Trophoblast cell (in vitro differentiated cells and primary cell): ENCODE data around the gene TMEM14C.
"Not testable (repeated sequence)": the region's sequence is repeated elsewhere in the genome, so short reads cannot be mapped to it uniquely, and the experiment has no call there.

Source experiments
- DNase-seq, 2 donors: peaks; one replicate each; pipeline ENCODE4 v3.0.0-alpha.2; 2016
- H2AFZ ChIP-seq: 2 replicates; pipeline ENCODE4 v1.6.1; 2013; ENCODE audit warnings: low read length, moderate library complexity, mild to moderate bottlenecking; ENCODE audit not compliant: insufficient read depth, poor library complexity
- H2AK5ac ChIP-seq: 2 replicates; pipeline ENCODE4 v1.6.1; 2013; ENCODE audit warnings: mild to moderate bottlenecking, low read length
- H2BK120ac ChIP-seq: 2 replicates; pipeline ENCODE4 v1.6.1; 2013; ENCODE audit warnings: low read length, mild to moderate bottlenecking, moderate library complexity; ENCODE audit not compliant: insufficient read depth, poor library complexity
- H2BK12ac ChIP-seq: 2 replicates; pipeline ENCODE4 v1.6.1; 2013; ENCODE audit warnings: mild to moderate bottlenecking, low read length, moderate library complexity
- H2BK5ac ChIP-seq: 2 replicates; pipeline ENCODE4 v1.6.1; 2013; ENCODE audit warnings: low read length, low read depth, moderate library complexity, mild to moderate bottlenecking; ENCODE audit not compliant: poor library complexity
- H3K14ac ChIP-seq: 2 replicates; pipeline ENCODE4 v1.6.1; 2013; ENCODE audit warnings: mild to moderate bottlenecking, low read length
- H3K18ac ChIP-seq: 2 replicates; pipeline ENCODE4 v1.6.1; 2013; ENCODE audit warnings: mild to moderate bottlenecking, low read length
- H3K23ac ChIP-seq: 2 replicates; pipeline ENCODE4 v1.6.1; 2013; ENCODE audit warnings: low read length
- H3K27ac ChIP-seq: 2 replicates; pipeline ENCODE4 v1.5.1; 2013; ENCODE audit warnings: low read depth, mild to moderate bottlenecking, inconsistent platforms, low read length, moderate library complexity
- H3K27me3 ChIP-seq: 2 replicates; pipeline ENCODE4 v1.6.1; 2013; ENCODE audit warnings: inconsistent platforms, mild to moderate bottlenecking, low read length, moderate library complexity; ENCODE audit not compliant: insufficient read depth
- H3K36me3 ChIP-seq, 2 experiments: 1 replicate in 1 of 2; 2 replicates in 1 of 2; pipeline ENCODE4 v1.6.1; 2013; ENCODE audit warnings: low read length in 2 of 2, mild to moderate bottlenecking in 2 of 2, moderate library complexity in 1 of 2; ENCODE audit not compliant: insufficient read depth in 2 of 2, control insufficient read depth in 1 of 2
- H3K4ac ChIP-seq: 2 replicates; pipeline ENCODE4 v1.6.1; 2013; ENCODE audit warnings: low read depth, mild to moderate bottlenecking, low read length, moderate library complexity
- H3K4me1 ChIP-seq, 2 experiments: 1 replicate in 1 of 2; 2 replicates in 1 of 2; pipeline ENCODE4 v1.6.1; 2013; ENCODE audit warnings: low read length in 2 of 2, mild to moderate bottlenecking in 2 of 2, moderate library complexity in 1 of 2; ENCODE audit not compliant: insufficient read depth in 2 of 2, control insufficient read depth in 1 of 2
- H3K4me2 ChIP-seq: 2 replicates; pipeline ENCODE4 v1.6.1; 2013; ENCODE audit warnings: inconsistent platforms, mild to moderate bottlenecking, low read length, moderate library complexity
- H3K4me3 ChIP-seq: 2 replicates; pipeline ENCODE4 v1.5.1; 2013; ENCODE audit warnings: mild to moderate bottlenecking, low read depth, low read length, inconsistent platforms
- H3K79me1 ChIP-seq: one replicate; pipeline ENCODE4 v1.6.1; 2013; ENCODE audit warnings: low read length
- H3K79me2 ChIP-seq: 2 replicates; pipeline ENCODE4 v1.6.1; 2013; ENCODE audit warnings: low read length, mild to moderate bottlenecking; ENCODE audit not compliant: control insufficient read depth, insufficient read depth, poor library complexity
- H3K9ac ChIP-seq: 2 replicates; pipeline ENCODE4 v1.6.1; 2013; ENCODE audit warnings: mild to moderate bottlenecking, low read length
- H3K9me3 ChIP-seq: 2 replicates; pipeline ENCODE4 v1.6.1; 2013; ENCODE audit warnings: low read depth, mild to moderate bottlenecking, control low read depth, inconsistent platforms, low read length; ENCODE audit not compliant: insufficient read depth
- H4K12ac ChIP-seq: 2 replicates; pipeline ENCODE4 v1.6.1; 2013; ENCODE audit warnings: low read depth, mild to moderate bottlenecking, low read length, moderate library complexity
- H4K8ac ChIP-seq: 2 replicates; pipeline ENCODE4 v1.6.1; 2013; ENCODE audit warnings: low read depth, mild to moderate bottlenecking, low read length, moderate library complexity
- H4K91ac ChIP-seq: one replicate; pipeline ENCODE4 v1.6.1; 2013; ENCODE audit warnings: low read depth, mild to moderate bottlenecking, low read length, moderate library complexity
- WGBS: extraction: QIAGEN DNeasy Blood & Tissue Kit; methylation state at CpG from one replicate; pipeline ENCODE4 v1.1.7; 2013; ENCODE audit warnings: missing lambda C conversion rate; ENCODE audit not compliant: insufficient read length, insufficient coverage; ENCODE audit errors: extremely low coverage; 5-methylcytosine and 5-hydroxymethylcytosine counted together

TMEM14C gene

DNA sequence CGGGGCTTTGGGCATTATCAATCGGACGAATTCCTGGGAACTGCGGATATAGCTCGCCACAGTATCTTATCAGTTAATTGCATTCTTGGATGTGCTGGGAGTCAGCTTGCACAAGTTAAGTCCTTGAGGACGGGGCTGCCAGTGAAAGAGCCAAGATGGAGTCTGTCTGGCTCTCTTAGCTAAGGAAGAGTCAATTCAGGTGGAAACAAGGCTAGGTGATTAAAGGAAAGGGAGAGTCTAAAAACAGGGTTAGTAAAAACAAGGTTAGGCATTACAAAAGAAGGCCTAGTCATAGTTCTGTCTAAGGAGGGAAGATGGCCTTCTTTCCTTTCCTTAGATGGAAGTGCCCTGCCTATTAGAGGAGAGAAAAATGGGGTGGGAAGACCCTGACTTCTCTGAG, 27.7 kb downstream of the TMEM14C start:
- not testable (repeated sequence) for H3K79me2 ChIP-seq, H3K4me3 ChIP-seq, H3K14ac ChIP-seq, H2AK5ac ChIP-seq, H3K9me3 ChIP-seq, H3K18ac ChIP-seq, H4K91ac ChIP-seq, H3K79me1 ChIP-seq, H3K9ac ChIP-seq, H2BK120ac ChIP-seq, DNase-seq, H4K12ac ChIP-seq, H3K4me1 ChIP-seq, H2AFZ ChIP-seq, H3K4me2 ChIP-seq, H3K4ac ChIP-seq, H2BK12ac ChIP-seq, H3K27me3 ChIP-seq, H4K8ac ChIP-seq, H3K27ac ChIP-seq, H2BK5ac ChIP-seq, H3K23ac ChIP-seq
- H3K36me3 ChIP-seq = peaks cover 16 to 38% of the 10 kb centered on the region in 2 experiments
- WGBS = no CpG with 5 or more reads among the region's 6 CpGs

DNA sequence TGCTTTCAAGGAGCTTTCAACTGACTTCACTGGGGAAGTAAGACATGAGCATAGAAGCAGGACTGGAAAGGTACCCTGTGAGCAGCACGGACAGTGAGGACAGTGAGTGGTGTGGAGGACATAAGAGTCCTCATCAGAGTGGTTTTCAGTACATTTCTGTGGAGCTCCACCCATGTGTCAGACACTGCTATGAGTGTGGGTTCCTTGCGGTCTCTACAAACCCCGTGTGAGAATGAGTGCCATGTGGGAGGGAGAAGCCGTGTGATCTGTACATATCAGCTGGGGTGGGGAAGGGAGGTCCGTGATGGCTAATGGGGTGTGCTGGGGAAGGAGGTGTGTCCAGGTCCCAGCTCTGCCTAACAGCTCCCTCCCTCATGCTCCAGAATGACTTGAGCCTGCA, 28.9 kb downstream of the TMEM14C start:
- H3K27me3 ChIP-seq, H3K4ac ChIP-seq, H3K79me1 ChIP-seq, H3K23ac ChIP-seq, H3K18ac ChIP-seq, H2AFZ ChIP-seq, H3K79me2 ChIP-seq, H2BK12ac ChIP-seq, H3K27ac ChIP-seq, H4K12ac ChIP-seq, H4K91ac ChIP-seq, H3K4me1 ChIP-seq, H2AK5ac ChIP-seq, H4K8ac ChIP-seq, H2BK120ac ChIP-seq, H3K9me3 ChIP-seq, H3K4me2 ChIP-seq, H3K9ac ChIP-seq, H2BK5ac ChIP-seq, DNase-seq, H3K14ac ChIP-seq, H3K4me3 ChIP-seq: not testable (repeated sequence)
- H3K36me3 ChIP-seq = peaks cover 18 to 40% of the 10 kb centered on the region in 2 experiments
- WGBS = no CpG with 5 or more reads among the region's 5 CpGs

DNA sequence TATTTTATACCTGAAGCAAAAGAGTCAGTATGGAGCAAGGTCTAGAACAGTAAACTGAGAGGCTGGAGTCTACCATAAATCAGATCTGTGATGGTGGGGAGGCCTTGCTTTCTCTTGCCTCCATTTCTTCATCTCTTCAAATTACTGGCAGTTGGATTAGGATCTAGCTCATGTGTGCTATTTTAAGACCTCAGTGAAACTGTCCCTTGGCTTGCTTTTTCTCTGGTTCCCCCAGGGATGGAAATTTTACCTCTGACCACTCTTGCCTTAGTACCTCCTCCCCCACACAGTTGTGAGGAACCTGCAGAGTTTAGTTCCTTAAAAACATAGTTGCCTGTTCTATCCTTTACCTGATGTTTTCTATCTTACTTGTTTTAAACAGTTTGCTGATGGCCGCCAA, 33.2 kb downstream of the TMEM14C start:
- no peak overlapping the region for H3K14ac ChIP-seq
- H3K18ac ChIP-seq = no peak overlapping the region
- no peak overlapping the region for H4K12ac ChIP-seq
- H3K9me3 ChIP-seq = peaks cover 2% of the 10 kb centered on the region
- H3K79me2 ChIP-seq = no peaks in the 10 kb centered on the region
- H2BK120ac ChIP-seq = no peak overlapping the region
- H2AFZ ChIP-seq = no peak overlapping the region
- H3K79me1 ChIP-seq = no peaks in the 10 kb centered on the region
- H3K4me1 ChIP-seq = peaks cover 0 to 2% of the 10 kb centered on the region in 2 experiments
- H3K4me2 ChIP-seq = no peak overlapping the region
- no peak overlapping the region for H2AK5ac ChIP-seq
- no peak overlapping the region for H3K4me3 ChIP-seq
- H3K4ac ChIP-seq = no peak overlapping the region
- no peak overlapping the region for H4K8ac ChIP-seq
- H3K27ac ChIP-seq = no peak overlapping the region
- H2BK12ac ChIP-seq = no peak overlapping the region
- peaks cover 23 to 41% of the 10 kb centered on the region in 2 experiments for H3K36me3 ChIP-seq
- no peak overlapping the region for H4K91ac ChIP-seq
- no peak for DNase-seq
- no peak overlapping the region for H2BK5ac ChIP-seq
- H3K9ac ChIP-seq = no peak overlapping the region
- H3K27me3 ChIP-seq = no peaks in the 10 kb centered on the region
- WGBS = no CpG with 5 or more reads among the region's 1 CpG
- H3K23ac ChIP-seq = no peak overlapping the region

DNA sequence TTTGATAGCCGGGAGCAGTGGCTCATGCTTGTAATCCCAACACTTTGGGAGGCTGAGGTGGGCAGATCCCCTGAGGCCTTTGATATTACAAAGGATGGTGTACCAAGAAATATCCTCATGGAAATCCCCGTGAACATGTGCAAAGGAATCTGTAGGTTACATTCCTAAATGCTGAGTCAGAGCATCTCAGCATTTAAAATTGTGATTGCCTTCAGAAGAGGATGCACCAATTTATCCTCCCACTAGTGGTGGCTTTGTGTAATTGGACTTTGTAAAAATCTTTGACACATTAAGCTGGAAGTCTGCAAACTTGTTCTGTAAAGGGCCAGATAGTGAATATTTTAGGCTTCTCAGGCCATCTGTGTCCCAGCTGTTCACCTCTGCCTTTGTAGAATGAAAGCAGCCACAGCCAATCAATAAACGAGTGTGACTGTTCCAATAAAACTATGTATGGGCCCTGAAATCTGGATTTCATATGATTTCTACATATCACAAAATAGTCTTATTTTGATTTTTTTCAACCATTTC, 36.5 kb downstream of the TMEM14C start:
- peak; percentile 65 to 98 for DNase-seq
- H3K27ac ChIP-seq = no peak overlapping the region
- H2BK120ac ChIP-seq = no peak overlapping the region
- H3K4ac ChIP-seq = no peak overlapping the region
- H2AK5ac ChIP-seq = no peak overlapping the region
- H3K36me3 ChIP-seq = peaks cover 15 to 21% of the 10 kb centered on the region in 2 experiments
- peaks cover 2% of the 10 kb centered on the region for H3K9me3 ChIP-seq
- H3K9ac ChIP-seq = no peak overlapping the region
- no peak overlapping the region for H2AFZ ChIP-seq
- no CpG with 5 or more reads among the region's 3 CpGs for WGBS
- H3K27me3 ChIP-seq = no peaks in the 10 kb centered on the region
- H3K18ac ChIP-seq = no peak overlapping the region
- no peak overlapping the region for H2BK5ac ChIP-seq
- no peak overlapping the region for H3K14ac ChIP-seq
- H3K4me2 ChIP-seq = no peak overlapping the region
- H2BK12ac ChIP-seq = no peak overlapping the region
- H4K91ac ChIP-seq = no peak overlapping the region
- no peak overlapping the region for H4K12ac ChIP-seq
- no peaks in the 10 kb centered on the region for H3K79me2 ChIP-seq
- H4K8ac ChIP-seq = no peak overlapping the region
- H3K23ac ChIP-seq = no peak overlapping the region
- peaks cover 0 to 2% of the 10 kb centered on the region in 2 experiments for H3K4me1 ChIP-seq
- no peaks in the 10 kb centered on the region for H3K79me1 ChIP-seq
- H3K4me3 ChIP-seq = no peak overlapping the region
